ENCODE results near the gene ATOH8.
"Not testable (repeated sequence)": the region's sequence is repeated elsewhere in the genome, so short reads cannot be mapped to it uniquely, and the experiment has no call there.

Gene ATOH8

GRCh38 chr2:85753525-85754312, at the start of gene ATOH8:
TSS of gene ATOH8 (plus strand) at chr2:85753991. CDS start at chr2:85754190, 199 bp downstream.
- peak; percentile 44 for DNase-seq (ENCODE audit: low spot score)

DNA sequence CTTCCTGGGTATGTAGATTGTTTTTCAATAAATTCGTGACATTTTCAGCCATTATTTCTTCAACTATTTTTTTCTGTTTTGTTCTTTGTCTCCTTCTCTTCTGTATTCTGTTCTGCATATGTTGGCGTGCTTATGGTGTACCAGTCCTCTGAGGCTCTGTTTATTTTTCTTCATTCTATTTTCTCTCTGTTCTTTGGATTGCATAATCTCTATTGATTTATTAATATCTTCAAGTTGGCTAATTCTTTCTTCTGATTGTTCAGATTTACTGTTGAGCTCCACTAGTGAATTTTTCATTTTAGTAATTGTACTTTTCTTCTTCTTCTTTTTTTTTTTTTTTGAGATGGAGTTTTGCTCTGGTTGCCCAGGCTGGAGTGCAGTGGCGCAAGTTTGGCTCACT, 49.8 kb upstream of the ATOH8 start:
- no peak for DNase-seq (ENCODE audit: low spot score)

DNA sequence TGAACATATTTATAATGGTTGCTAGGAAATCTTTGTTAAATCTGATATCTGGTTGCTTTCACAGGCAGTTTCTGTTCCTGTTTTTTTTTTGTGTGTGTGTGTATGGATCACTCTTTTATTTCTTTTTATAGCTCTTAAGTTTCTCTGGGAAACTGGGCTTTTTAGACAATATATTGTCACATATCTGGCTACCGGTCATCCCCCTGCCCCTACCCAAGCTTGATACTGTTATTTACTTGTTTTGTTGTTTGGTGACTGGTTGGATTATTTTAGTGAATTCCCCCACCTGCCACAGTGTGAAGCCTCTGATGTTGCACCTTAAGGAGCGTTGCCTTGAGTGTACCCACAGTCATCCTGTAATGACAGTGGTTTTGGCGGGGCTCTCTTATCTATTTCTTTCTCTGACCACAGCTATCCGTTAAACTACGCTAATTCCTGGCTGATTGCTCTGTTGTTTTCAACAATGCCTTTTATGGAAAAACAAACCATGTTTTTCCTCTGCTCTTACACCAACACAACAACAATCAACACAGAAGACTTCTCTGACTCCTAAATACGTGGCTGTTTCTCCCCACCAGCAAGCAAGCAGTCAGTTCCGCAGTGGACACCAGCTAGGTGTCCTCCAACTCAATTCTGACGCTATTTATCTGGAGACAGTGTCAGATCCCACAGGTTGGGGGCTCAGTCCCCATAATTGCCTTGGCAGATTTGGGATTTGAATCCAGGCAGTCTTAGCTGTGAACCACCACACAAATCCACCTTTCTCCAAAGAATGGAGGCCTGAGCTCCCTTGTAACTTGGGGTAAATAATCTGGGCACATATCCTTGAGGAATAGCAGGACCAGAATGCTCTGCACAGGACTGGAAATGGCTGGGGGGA, 48.8 kb upstream of the ATOH8 start:
- DNase-seq (ENCODE audit: low spot score), result no peak

DNA sequence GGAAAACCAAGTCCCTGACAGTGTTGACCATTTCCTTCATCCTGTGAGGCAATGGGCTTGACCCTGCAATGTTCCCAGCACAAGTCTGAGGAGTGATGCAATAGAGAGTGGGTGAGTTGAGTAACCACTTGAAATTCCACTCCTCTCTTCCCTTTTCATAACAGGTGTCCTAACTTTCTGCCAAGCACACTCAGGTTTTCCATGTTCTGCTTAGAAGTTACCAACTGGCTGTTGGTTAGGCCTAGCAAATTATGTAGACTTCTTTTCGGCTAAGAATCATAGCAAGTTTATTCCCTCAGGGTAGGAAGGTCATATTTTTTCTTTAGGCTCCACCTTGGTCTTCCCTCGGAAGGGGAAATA, 48.1 kb upstream of the ATOH8 start:
- no peak for DNase-seq (ENCODE audit: low spot score)

GRCh38 chr2:85706063-85706462, 47.7 kb upstream of the ATOH8 start:
- no peak for DNase-seq (ENCODE audit: low spot score)

- DNase-seq (ENCODE audit: low spot score), result no peak
Measured at GRCh38 chr2:85706599-85707296, 47.0 kb upstream of the ATOH8 start.

GRCh38 chr2:85707304-85707703, 46.5 kb upstream of the ATOH8 start:
- DNase-seq (ENCODE audit: low spot score), result peak; percentile 80

- DNase-seq (ENCODE audit: low spot score), result no peak
Measured at GRCh38 chr2:85708641-85709040, 45.1 kb upstream of the ATOH8 start.

GRCh38 chr2:85709401-85709811, 44.4 kb upstream of the ATOH8 start:
- no peak for DNase-seq (ENCODE audit: low spot score)

DNA sequence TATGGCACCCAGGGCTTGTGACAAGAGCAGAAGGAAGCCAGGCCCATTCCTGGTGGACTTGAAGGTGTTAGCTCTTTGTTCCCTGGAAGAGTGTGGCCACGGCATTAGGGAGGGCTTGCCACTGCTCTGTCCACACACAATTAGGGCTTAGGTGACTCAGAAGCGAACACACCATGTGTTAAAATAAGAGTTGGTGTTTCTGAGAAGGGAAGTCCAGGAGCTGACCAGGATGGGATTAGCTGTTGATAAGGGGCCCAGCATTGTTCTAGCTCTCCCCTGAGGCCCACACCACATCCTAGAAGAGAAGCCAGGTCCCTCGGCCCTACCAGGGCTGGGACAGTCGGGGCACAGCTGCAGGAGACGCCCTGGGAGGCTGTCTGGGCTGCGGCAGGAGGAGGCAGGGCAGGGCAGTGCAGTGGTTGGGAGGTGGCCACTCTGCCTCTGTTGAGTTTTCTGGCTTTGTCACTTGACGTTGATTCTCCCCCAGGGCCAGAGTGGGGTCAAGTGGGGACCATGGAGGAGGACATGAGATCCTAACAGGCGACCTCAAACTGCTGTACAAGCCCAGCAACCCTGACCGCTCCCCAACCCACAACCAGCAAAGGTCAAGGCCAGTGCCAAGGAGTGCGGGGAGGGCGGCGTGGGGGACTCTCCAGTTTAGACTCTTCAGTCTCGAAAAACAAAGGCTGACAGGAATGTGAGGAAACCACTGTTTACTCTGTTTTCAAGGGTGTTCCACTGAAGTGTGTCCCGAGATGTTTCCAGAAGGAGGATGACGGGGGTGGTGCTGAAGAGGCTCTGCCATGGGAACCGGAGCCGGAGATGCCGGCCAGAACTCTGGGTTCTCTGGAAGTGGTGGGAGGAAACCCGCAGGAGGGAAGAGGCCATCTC, 42.9 kb upstream of the ATOH8 start:
- DNase-seq (ENCODE audit: low spot score), result no peak

DNA sequence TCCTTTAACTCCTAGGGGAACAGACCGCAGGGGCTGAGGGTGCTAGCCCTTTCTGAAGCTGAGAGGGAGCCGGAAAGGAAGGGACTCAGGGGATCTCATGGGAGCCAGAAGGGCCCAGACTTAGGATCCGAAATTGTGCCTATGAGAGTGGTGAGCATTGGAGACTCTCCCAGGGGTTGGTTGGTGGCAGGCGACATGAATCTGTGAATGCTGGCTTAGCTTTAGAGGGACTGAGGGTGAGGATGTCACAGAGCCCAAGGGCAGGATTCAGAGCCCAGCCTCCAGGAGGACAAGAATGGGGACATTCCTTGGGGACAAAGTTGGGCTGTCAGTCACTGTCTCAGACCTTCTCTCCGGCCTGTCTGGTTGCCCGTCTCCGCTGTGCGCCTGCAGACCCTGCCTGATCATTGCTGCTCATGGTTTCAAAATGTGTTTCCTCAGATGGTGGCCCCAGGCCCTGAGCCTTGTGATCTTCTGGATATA, 42.2 kb upstream of the ATOH8 start:
- no peak for DNase-seq (ENCODE audit: low spot score)

GRCh38 chr2:85712336-85712735, 41.5 kb upstream of the ATOH8 start:
- no peak for DNase-seq (ENCODE audit: low spot score)

GRCh38 chr2:85712849-85713612, 40.8 kb upstream of the ATOH8 start:
- no peak for DNase-seq (ENCODE audit: low spot score)

GRCh38 chr2:85713836-85714235, 40.0 kb upstream of the ATOH8 start:
- DNase-seq (ENCODE audit: low spot score), result no peak

DNA sequence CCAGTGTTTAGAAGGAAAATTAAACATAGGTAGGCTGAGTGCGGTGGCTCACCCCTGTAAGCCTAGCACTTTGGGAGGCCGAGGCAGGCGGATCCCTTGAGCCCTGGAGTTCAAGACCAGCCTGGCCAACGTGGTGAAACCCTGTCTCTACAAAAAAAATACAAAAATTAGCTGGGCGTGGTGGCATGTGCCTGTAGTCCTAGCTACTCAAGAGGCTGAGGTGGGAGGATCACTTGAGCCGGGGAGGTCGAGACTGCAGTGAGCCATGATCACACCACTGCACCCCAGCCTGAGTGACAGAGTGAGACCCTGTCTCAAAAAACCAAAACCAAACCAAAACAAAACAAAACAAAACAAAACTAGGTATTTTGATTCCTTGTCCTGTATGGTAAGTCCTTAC, 39.4 kb upstream of the ATOH8 start:
- DNase-seq (ENCODE audit: low spot score), result not testable (repeated sequence)

DNA sequence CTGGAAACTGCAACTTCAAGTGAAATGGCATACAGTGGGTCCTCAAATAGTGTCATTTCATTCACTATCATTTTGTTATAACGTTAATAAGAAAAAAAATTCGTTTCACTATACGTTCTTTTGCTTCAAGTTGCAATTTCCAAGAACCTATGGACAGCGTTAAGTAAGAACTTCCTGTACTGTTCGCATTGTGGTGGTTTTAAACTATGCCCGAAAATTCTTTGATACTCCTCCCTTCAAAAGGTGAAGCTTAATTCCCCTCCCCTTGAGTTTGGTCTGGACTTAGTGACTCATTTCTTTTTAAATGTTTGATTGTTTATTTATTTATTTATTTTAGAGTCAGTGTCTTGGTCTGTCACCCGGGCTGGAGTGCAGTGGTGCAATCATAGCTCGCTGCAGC, 39.0 kb upstream of the ATOH8 start:
- no peak for DNase-seq (ENCODE audit: low spot score)

DNA sequence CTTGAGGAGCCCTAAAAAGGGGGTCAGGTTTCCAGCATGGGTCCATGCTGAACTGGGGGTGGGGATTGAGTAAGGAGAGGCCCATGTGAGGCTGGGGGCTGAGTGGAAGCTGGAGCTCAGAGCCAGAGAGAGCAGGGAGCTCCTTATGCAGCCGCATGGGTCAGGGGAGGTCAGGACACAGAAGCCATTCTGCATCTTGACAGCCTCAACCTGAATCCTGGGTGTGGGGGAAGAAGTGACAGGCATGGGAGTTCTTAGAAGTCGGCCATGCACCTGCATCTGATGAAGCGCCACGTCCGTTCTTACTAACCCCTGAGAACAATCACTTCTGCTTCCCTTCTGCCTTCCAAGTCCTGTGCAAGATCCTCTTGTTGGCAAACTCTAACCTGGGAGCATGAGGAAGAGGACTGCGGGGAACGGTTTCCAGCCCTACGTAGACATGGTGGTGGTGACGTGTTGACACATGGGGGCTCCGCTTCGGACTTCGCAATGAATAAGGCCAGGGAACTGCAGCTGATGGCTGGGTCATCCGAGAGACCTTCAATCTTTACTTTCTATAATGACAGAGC, 37.4 kb upstream of the ATOH8 start:
- DNase-seq (ENCODE audit: low spot score), result no peak

- no peak for DNase-seq (ENCODE audit: low spot score)
Measured at GRCh38 chr2:85717308-85718008, 36.3 kb upstream of the ATOH8 start.

- no peak for DNase-seq (ENCODE audit: low spot score)
Measured at GRCh38 chr2:85718009-85718391, 35.8 kb upstream of the ATOH8 start.
